GM18868 (cell line): ENCODE data around the gene BABAM1.

Source experiments
- ATAC-seq: cut with Tn5 transposase; IDR thresholded peaks from one replicate; pipeline ENCODE4 v1.9.1; 2021; ENCODE audit warnings: mild to moderate bottlenecking, moderate library complexity; ENCODE audit not compliant: unreplicated experiment

The BABAM1 gene

GRCh38 chr19:17302391-17303166 is 35.3 kb downstream of the BABAM1 start:
- ATAC-seq, result no peak

DNA sequence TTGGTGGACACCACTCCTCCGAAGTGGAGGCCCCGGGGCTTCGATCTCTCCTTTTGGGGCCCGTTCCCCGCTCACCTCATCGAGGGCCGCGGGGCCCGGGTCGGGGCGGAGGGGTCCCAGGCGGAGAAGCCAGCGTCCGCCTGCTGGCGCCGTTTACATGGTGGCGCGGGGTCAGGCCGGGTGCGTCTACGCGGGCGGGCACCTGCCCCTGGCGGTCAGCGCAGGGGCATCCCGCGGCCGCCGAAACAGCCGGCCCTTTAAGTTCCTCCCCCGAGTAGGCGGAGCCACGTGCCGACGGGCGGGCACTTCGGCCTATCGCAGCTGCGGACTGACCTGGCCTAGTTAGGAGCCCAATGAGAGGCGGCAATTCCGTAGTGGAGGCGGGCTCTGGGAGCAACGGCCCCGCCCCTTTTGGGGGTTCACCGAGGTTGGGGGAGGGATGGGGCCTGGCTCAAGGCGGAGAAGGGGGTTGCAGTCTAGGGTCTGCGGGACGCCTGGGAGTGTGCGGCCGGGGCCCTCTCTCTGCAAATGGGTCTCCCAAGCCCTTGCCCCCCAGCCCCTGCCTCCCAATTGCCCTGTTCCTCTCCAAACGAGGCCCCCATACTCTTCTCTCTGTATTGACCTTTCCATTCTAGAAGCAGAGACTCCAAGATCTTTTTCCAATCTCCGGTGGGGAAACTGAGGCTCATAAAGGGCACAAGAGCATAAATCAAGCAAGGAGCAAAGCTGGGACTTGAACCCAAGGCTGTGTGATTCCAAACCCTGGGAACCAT is 36.1 kb downstream of the BABAM1 start, which contains the start of gene ABHD8:
ABHD8 (minus strand) TSS at position 259 of the 773 bp plus-strand sequence. CDS start 1,809 bp downstream, outside the sequence.
- ATAC-seq, result peak; percentile 62

DNA sequence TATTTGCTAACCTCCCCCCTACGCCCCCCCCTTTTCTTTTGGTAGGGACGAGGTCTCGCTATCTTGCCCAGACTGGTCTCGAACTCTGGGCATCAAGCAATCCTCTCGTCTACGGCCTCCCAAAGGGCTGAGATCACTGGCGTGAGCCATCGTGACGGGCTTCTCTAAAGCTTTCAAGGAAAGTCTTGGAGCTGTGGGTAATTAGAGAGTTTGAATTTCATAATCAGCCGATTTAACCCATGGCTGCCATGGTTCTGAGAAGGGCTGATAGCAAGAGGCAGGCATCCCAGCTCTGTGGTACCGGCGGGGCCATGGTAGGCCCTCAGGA is 36.7 kb downstream of the BABAM1 start:
- no peak for ATAC-seq

GRCh38 chr19:17304386-17305215 is 37.4 kb downstream of the BABAM1 start:
- ATAC-seq, result no peak

- ATAC-seq, result no peak
Measured at GRCh38 chr19:17305216-17305516, 37.9 kb downstream of the BABAM1 start.

GRCh38 chr19:17305517-17306284 is 38.5 kb downstream of the BABAM1 start, which contains the start of gene MRPL34:
Gene MRPL34, plus strand, starts transcription at chr19:17305872. Its CDS starts 21 bp downstream, at chr19:17305893.
- ATAC-seq, result peak; percentile 64

DNA sequence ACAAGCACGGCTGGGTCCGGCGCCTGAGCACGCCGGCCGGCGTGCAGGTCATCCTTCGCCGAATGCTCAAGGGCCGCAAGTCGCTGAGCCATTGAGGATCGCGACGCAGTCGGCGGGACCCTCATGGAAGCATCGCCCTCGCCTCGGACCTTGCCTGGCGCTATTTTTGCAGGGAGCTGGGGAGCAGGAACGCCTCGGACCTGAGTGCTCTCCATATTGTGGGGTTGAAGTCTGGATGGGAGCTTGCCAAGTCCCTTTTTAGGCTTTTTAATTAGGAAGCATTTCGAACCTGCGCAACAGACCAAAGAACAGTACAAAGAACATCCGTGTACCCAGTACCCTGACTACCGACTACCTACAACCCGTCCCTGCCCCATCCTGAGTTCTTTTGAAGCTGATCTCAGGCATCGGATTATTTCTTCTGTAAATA is 39.1 kb downstream of the BABAM1 start:
- ATAC-seq, result no peak

GRCh38 chr19:17307876-17308377 is 40.7 kb downstream of the BABAM1 start:
- no peak for ATAC-seq

GRCh38 chr19:17309198-17309964 is 42.1 kb downstream of the BABAM1 start, which contains the start of gene DDA1:
Gene DDA1, plus strand, starts transcription at chr19:17309563. Its CDS starts 92 bp downstream, at chr19:17309655.
- ATAC-seq, result peak; percentile 63

- ATAC-seq, result no peak
Measured at GRCh38 chr19:17309965-17310461, 42.8 kb downstream of the BABAM1 start.

- no peak for ATAC-seq
Measured at GRCh38 chr19:17311455-17312188, 44.4 kb downstream of the BABAM1 start.

GRCh38 chr19:17312189-17313113 is 45.2 kb downstream of the BABAM1 start:
- ATAC-seq, result no peak

DNA sequence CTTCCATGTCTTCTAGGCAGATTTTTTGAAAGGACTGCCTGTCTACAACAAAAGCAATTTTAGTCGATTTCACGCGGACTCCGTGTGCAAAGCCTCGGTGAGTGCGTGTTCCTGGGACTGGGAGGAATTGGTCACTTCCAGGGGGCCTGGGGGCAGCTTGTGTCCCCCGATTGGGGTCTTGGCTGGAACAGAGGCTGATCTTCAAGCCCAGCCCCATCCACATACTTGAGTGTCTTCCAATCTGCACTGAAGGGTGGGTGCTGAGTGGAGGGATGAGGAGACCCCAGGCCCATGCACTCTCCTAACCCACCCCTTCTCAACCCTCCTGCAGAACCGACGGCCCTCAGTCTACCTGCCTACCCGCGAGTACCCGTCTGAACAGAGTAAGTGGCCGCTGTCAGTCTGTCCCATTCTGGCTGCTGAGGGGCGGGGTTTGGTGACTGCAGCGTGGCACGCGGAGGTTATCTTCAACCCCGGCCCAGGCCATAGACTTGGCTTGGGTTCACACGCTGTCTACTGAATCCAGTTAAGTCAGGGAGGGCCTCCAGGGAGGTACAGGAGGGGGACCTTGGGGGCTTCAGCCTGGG is 46.9 kb downstream of the BABAM1 start:
- ATAC-seq, result no peak

GRCh38 chr19:17318966-17319365 is 51.7 kb downstream of the BABAM1 start:
- ATAC-seq, result no peak

DNA sequence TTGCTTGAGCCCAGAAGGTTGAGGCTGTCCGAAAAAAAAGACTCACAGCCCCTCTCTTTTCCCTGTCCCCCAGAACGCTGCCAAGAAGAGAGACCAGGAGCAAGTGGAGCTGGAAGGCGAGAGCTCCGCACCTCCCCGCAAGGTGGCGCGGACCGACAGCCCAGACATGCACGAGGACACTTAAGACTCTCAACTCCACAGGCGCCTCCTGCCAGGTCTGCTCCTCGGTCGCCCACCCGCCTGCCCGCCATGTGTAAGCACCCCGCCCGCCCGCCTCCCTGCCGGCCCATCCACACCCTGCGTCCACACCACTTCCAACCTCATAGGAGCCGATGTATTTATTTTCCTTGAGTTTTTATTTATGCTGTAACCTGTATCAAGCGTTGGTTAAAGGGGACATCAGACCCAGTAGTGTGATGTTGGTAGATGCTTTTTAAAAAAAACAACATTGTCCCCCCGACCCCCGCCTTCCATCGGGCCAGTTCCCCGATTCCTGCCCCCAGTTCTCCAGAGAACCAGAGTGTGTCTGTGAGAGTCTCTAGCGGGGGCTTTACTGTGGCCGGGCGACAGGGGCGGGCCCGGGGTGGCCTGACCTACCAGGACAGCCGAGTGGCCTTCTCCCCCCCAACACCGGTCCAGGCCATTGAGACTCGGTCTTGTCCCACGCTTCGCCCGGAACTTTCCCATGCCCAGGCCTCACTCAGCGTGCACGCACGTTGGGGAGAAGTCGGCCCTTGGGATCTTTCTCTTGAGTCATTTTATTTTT is 52.4 kb downstream of the BABAM1 start:
- no peak for ATAC-seq

- no peak for ATAC-seq
Measured at GRCh38 chr19:17320435-17320834, 53.2 kb downstream of the BABAM1 start.
